ENCODE measurements around the gene GLTPD2.
A peak's percentile ranks its signal among the peaks of the same experiment; 100 is the strongest.

The GLTPD2 gene

GRCh38 chr17:4786516-4786915, 2.2 kb upstream of the GLTPD2 start:
- Histone ChIP-seq H3K36me3 (no peaks in the 10 kb centered on the region), H4K20me1 (peaks cover 30% of the 10 kb centered on the region), H3K4me3 (no peak overlapping the region), H3K9ac (no peak overlapping the region), H3K4me1 (peaks cover 44% of the 10 kb centered on the region), H3K27me3 (peaks cover 75% of the 10 kb centered on the region), H3K9me3 (no peaks in the 10 kb centered on the region), H3K27ac (no peak overlapping the region), H3K4me2 (peak overlapping the region; percentile 29; the same call in 1 of the 2 replicates)
- no peak for TF ChIP-seq Cebpa-rat (IDR thresholded peaks at IDR 0.05)

DNA sequence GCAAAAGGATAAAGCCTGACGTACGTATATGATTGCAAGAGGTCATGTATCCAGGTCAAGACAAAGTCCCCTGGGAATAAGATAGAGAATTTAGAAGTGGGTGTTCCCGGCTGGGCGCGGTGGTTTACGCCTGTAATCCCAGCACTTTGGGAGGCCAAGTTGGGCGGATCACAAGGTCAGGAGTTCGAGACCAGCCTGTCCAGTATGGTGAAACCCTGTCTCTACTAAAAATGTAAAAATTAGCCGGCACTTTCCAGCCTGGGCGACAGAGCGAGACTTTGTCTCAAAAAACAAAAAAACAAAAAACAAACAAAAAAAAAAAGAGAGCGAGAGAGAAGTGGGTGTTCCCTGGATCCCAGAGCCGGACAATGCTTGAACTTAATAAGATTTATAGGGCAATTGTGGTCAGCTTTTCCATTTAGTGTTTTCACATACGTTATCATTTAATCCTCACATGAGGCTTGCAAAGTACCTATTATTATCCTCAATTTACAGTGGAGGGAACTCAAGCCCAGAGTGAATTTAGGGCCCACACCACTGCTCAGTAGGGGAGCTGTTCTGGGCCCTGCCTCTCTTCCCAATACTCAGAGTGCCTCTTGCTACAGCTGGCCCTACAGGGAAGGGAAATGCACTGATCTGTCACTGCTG, 481 bp upstream of the GLTPD2 start:
- Histone ChIP-seq H3K4me3 (peak overlapping the region; percentile 75), H3K27me3 (peaks cover 64% of the 10 kb centered on the region), H3K4me1 (peaks cover 44% of the 10 kb centered on the region), H4K20me1 (peaks cover 30% of the 10 kb centered on the region), H3K4me2 (peak overlapping the region; percentile 99), H3K9ac (peak overlapping the region; percentile 79; the same call in 1 of the 2 replicates), H3K9me3 (no peaks in the 10 kb centered on the region), H3K36me3 (no peaks in the 10 kb centered on the region), H3K27ac (no peak overlapping the region)
- no peak for TF ChIP-seq Cebpa-rat (IDR thresholded peaks at IDR 0.05)

GRCh38 chr17:4789701-4789950, 862 bp downstream of the GLTPD2 start:
- Histone ChIP-seq H3K9ac (peak overlapping the region; percentile 79), H3K36me3 (no peaks in the 10 kb centered on the region), H3K9me3 (no peaks in the 10 kb centered on the region), H3K4me3 (peak overlapping the region; percentile 75), H3K27me3 (peaks cover 50% of the 10 kb centered on the region), H3K27ac (peak overlapping the region; percentile 72), H3K4me1 (peaks cover 44% of the 10 kb centered on the region), H4K20me1 (peaks cover 30% of the 10 kb centered on the region), H3K4me2 (peak overlapping the region; percentile 99)
- no peak for TF ChIP-seq Cebpa-rat (IDR thresholded peaks at IDR 0.05)

- peak overlapping the region; percentile 99 for H3K4me2 ChIP-seq
- peaks cover 45% of the 10 kb centered on the region for H3K27me3 ChIP-seq
- peak overlapping the region; percentile 75 for H3K4me3 ChIP-seq
- H3K27ac ChIP-seq = peak overlapping the region; percentile 72
- H3K36me3 ChIP-seq = no peaks in the 10 kb centered on the region
- H3K9me3 ChIP-seq = no peaks in the 10 kb centered on the region
- H4K20me1 ChIP-seq = peaks cover 29% of the 10 kb centered on the region
- H3K9ac ChIP-seq = peak overlapping the region; percentile 79
- no peak for TF ChIP-seq Cebpa-rat (IDR thresholded peaks at IDR 0.05)
- H3K4me1 ChIP-seq = peaks cover 44% of the 10 kb centered on the region
These were observed 1.4 kb downstream of the GLTPD2 start for GRCh38 chr17:4789951-4790704.

DNA sequence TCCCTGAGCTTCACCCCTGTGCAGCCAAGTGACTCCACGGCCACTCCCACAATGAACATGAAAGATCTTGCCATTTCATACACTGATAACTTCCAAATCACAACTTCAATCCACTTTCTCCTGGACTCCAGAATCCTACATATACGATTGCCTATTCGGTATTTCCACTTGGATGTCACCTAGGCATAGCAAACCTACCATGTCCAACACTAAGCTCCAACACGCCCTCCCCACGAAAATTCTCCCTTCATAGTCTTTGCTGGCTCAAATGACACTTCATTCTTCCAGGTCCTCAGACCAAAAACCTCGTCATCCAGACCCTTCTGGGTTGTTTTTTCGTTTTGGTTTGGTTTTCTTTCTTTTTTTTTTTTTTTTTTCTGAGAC, 1.9 kb downstream of the GLTPD2 start:
- Histone ChIP-seq H3K4me3 (peak overlapping the region; percentile 75), H3K9ac (peak overlapping the region; percentile 79; the same call in 1 of the 2 replicates), H3K4me1 (peaks cover 42% of the 10 kb centered on the region), H3K27me3 (peaks cover 40% of the 10 kb centered on the region), H4K20me1 (peaks cover 24% of the 10 kb centered on the region), H3K4me2 (peak overlapping the region; percentile 99), H3K36me3 (no peaks in the 10 kb centered on the region), H3K27ac (no peak overlapping the region), H3K9me3 (no peaks in the 10 kb centered on the region)
- TF ChIP-seq Cebpa-rat (IDR thresholded peaks at IDR 0.05) = no peak

- Histone ChIP-seq H3K9me3 (no peaks in the 10 kb centered on the region), H3K36me3 (peaks cover 29% of the 10 kb centered on the region), H3K4me1 (peaks cover 20% of the 10 kb centered on the region), H3K27me3 (no peaks in the 10 kb centered on the region), H3K9ac (no peak overlapping the region), H3K4me2 (no peak overlapping the region), H3K27ac (peak overlapping the region; percentile 87; the same call in 1 of the 2 replicates), H4K20me1 (no peaks in the 10 kb centered on the region), H3K4me3 (peak overlapping the region; percentile 97; the same call in 1 of the 2 replicates)
- TF ChIP-seq Cebpa-rat (IDR thresholded peaks at IDR 0.05) = no peak
These were observed 6.4 kb downstream of the GLTPD2 start for GRCh38 chr17:4795168-4795567.

- Histone ChIP-seq H3K9ac (peak overlapping the region; percentile 94), H3K4me1 (peaks cover 18% of the 10 kb centered on the region), H3K4me2 (peak overlapping the region; percentile 86), H4K20me1 (no peaks in the 10 kb centered on the region), H3K27ac (peak overlapping the region; percentile 87), H3K4me3 (peak overlapping the region; percentile 97), H3K9me3 (no peaks in the 10 kb centered on the region), H3K27me3 (no peaks in the 10 kb centered on the region), H3K36me3 (peaks cover 29% of the 10 kb centered on the region)
- no peak for TF ChIP-seq Cebpa-rat (IDR thresholded peaks at IDR 0.05)
These were observed 7.8 kb downstream of the GLTPD2 start for GRCh38 chr17:4796552-4796920.

GRCh38 chr17:4800462-4801196, 11.9 kb downstream of the GLTPD2 start:
- no peak for TF ChIP-seq Cebpa-rat (IDR thresholded peaks at IDR 0.05)
- Histone ChIP-seq H3K9me3 (no peaks in the 10 kb centered on the region), H3K4me1 (peaks cover 16% of the 10 kb centered on the region), H4K20me1 (no peaks in the 10 kb centered on the region), H3K27ac (no peak overlapping the region), H3K36me3 (peaks cover 29% of the 10 kb centered on the region), H3K4me2 (no peak overlapping the region), H3K27me3 (no peaks in the 10 kb centered on the region), H3K4me3 (no peak overlapping the region), H3K9ac (no peak overlapping the region)

- H3K9me3 ChIP-seq = no peaks in the 10 kb centered on the region
- no peaks in the 10 kb centered on the region for H4K20me1 ChIP-seq
- H3K4me3 ChIP-seq = no peak within 1 kb of the TSS
- TF ChIP-seq Cebpa-rat (IDR thresholded peaks at IDR 0.05) = no peak
- H3K9ac ChIP-seq = no peak within 1 kb of the TSS
- no peak within 1 kb of the TSS for H3K4me2 ChIP-seq
- peaks cover 27% of the 10 kb centered on the region for H3K36me3 ChIP-seq
- no peak within 1 kb of the TSS for H3K27ac ChIP-seq
- H3K27me3 ChIP-seq = no peaks in the 10 kb centered on the region
- peaks cover 12% of the 10 kb centered on the region for H3K4me1 ChIP-seq
These were observed 13.5 kb downstream of the GLTPD2 start, which contains the start of gene C17orf114 for GRCh38 chr17:4802228-4802627. C17orf114 (minus strand) TSS chr17:4802328.

DNA sequence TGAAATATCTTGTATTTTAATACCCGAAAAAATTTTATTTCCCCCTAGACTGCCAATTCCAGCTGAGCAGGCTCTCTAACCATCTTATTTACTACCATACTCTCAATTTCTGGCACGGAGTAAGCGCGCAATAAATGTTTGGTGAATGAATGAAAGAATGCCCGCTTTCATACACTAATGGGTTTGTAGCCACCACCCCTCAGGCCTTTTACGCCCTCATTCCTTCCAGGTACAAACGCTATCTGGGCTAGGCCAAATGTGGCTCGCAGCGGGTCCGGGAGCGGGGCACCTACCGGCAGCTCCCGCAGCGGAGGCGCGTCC, 17.7 kb downstream of the GLTPD2 start:
- peak overlapping the region; percentile 83 for H3K4me3 ChIP-seq
- peak overlapping the region; percentile 49; the same call in 1 of the 2 replicates for H3K27ac ChIP-seq
- H3K9ac ChIP-seq = peak overlapping the region; percentile 82
- H3K36me3 ChIP-seq = peaks cover 10% of the 10 kb centered on the region; the same call in 1 of the 2 replicates
- no peaks in the 10 kb centered on the region for H3K27me3 ChIP-seq
- H3K9me3 ChIP-seq = no peaks in the 10 kb centered on the region
- H3K4me1 ChIP-seq = peaks cover 34% of the 10 kb centered on the region
- 0 out of 2 replicates have a peak, but pooled peaks cover 6% of the 10 kb centered on the region for H4K20me1 ChIP-seq
- no peak for TF ChIP-seq Cebpa-rat (IDR thresholded peaks at IDR 0.05)
- peak overlapping the region; percentile 95 for H3K4me2 ChIP-seq
